B cell (primary cell): Measurements from ENCODE around the gene HENMT1.

ENCODE experiments used
- CTCF ChIP-seq: fragments of 200-600 bp; IDR thresholded peaks from one replicate; pipeline ENCODE4 v1.8.0; 2022; ENCODE audit warnings: antibody characterized with exemption, mild to moderate bottlenecking
- EZH2 ChIP-seq: IDR thresholded peaks from 2 replicates; pipeline ENCODE4 v1.6.1; 2012; ENCODE audit warnings: borderline replicate concordance, low read depth, mild to moderate bottlenecking, moderate library complexity, low read length; ENCODE audit not compliant: insufficient read depth, poor library complexity, severe bottlenecking

- TF ChIP-seq CTCF (no peak), EZH2 (no peak)
These were observed 14.6 kb downstream of the HENMT1 start for GRCh38 chr1:108646265-108646647.
